Renal pelvis (tissue), 12 donors: Measurements from ENCODE around the gene PSMG2. TPM values are rescaled to one million over a fixed set of nuclear protein-coding genes. Genes with fewer than 3 reads are reported as not detected.

Experiments used
- DNase-seq: peaks from one replicate; pipeline ENCODE4 v3.0.0-alpha.2; 2013
- long read RNA-seq, 16 experiments: transcript quantifications; one replicate each; lab custom pipeline, GENCODE V29; 2026
- polyA plus RNA-seq, 3 donors: library from polyadenylated mRNA; unstranded; fragments of 120-200 nt; gene quantifications; one replicate each; pipeline ENCODE4 v1.2.1, GENCODE V29; 2013; ENCODE audit not compliant: insufficient read length in 3 of 3

The PSMG2 gene
- polyA plus RNA-seq = 10 to 100 TPM; 65.9 to 74.8 (median 67.5) TPM
- long read RNA-seq, donor 1, transcript PSMG2-201 (7 exons, 1,686 nt) = major isoform, 33 of 35 reads
- long read RNA-seq, donor 1, partial matches to known transcripts = 0 of 35 reads
- long read RNA-seq, donor 1, other reads (novel, unspliced or antisense) = 0 of 35 reads
- long read RNA-seq, donor 2, transcript PSMG2-201 (7 exons, 1,686 nt) = major isoform, 54 of 59 reads
- long read RNA-seq, donor 2, partial matches to known transcripts = 0 of 59 reads
- long read RNA-seq, donor 2, other reads (novel, unspliced or antisense) = 0 of 59 reads
- long read RNA-seq, donor 3, transcript PSMG2-201 (7 exons, 1,686 nt) = major isoform, 48 of 56 reads
- long read RNA-seq, donor 3, partial matches to known transcripts = 0 of 56 reads
- long read RNA-seq, donor 3, other reads (novel, unspliced or antisense) = 6 of 56 reads
- long read RNA-seq, donor 4, transcript PSMG2-201 (7 exons, 1,686 nt) = major isoform, 55 of 61 reads
- long read RNA-seq, donor 4, partial matches to known transcripts = 0 of 61 reads
- long read RNA-seq, donor 4, other reads (novel, unspliced or antisense) = 0 of 61 reads
- long read RNA-seq, donor 5, transcript PSMG2-201 (7 exons, 1,686 nt) = major isoform, 27 of 29 reads
- long read RNA-seq, donor 5, partial matches to known transcripts = 0 of 29 reads
- long read RNA-seq, donor 5, other reads (novel, unspliced or antisense) = 0 of 29 reads
- long read RNA-seq, donor 6, transcript PSMG2-201 (7 exons, 1,686 nt) = major isoform, 16 of 18 reads
- long read RNA-seq, donor 6, partial matches to known transcripts = 0 of 18 reads
- long read RNA-seq, donor 6, other reads (novel, unspliced or antisense) = 0 of 18 reads
- long read RNA-seq, donor 7, transcript PSMG2-201 (7 exons, 1,686 nt) = major isoform, 37 of 47 reads
- long read RNA-seq, donor 7, partial matches to known transcripts = 0 of 47 reads
- long read RNA-seq, donor 7, other reads (novel, unspliced or antisense) = 5 of 47 reads
- long read RNA-seq, donor 8, transcript PSMG2-201 (7 exons, 1,686 nt) = major isoform, 26 of 27 reads
- long read RNA-seq, donor 8, partial matches to known transcripts = 0 of 27 reads
- long read RNA-seq, donor 8, other reads (novel, unspliced or antisense) = 0 of 27 reads
- long read RNA-seq, donor 9, transcript PSMG2-201 (7 exons, 1,686 nt) = major isoform, 52 of 56 reads
- long read RNA-seq, donor 9, partial matches to known transcripts = 0 of 56 reads
- long read RNA-seq, donor 9, other reads (novel, unspliced or antisense) = 0 of 56 reads
- long read RNA-seq, donor 10, transcript PSMG2-201 (7 exons, 1,686 nt) = major isoform, 31 of 37 reads
- long read RNA-seq, donor 10, partial matches to known transcripts = 0 of 37 reads
- long read RNA-seq, donor 10, other reads (novel, unspliced or antisense) = 0 of 37 reads
- long read RNA-seq, donor 11, transcript PSMG2-201 (7 exons, 1,686 nt) = major isoform, 27 of 30 reads
- long read RNA-seq, donor 11, partial matches to known transcripts = 0 of 30 reads
- long read RNA-seq, donor 11, other reads (novel, unspliced or antisense) = 0 of 30 reads
- long read RNA-seq, donor 12, transcript PSMG2-201 (7 exons, 1,686 nt) = major isoform, 47 of 55 reads
- long read RNA-seq, donor 12, partial matches to known transcripts = 5 of 55 reads
- long read RNA-seq, donor 12, other reads (novel, unspliced or antisense) = 0 of 55 reads
- long read RNA-seq, donor 13, transcript PSMG2-201 (7 exons, 1,686 nt) = major isoform, 31 of 40 reads
- long read RNA-seq, donor 13, partial matches to known transcripts = 5 of 40 reads
- long read RNA-seq, donor 13, other reads (novel, unspliced or antisense) = 0 of 40 reads
- long read RNA-seq, donor 14 = 0 reads
- long read RNA-seq, donor 15 = 0 reads
- long read RNA-seq, donor 16, transcript PSMG2-201 (7 exons, 1,686 nt) = major isoform, 61 of 68 reads
- long read RNA-seq, donor 16, partial matches to known transcripts = 0 of 68 reads
- long read RNA-seq, donor 16, other reads (novel, unspliced or antisense) = 0 of 68 reads

- peak; percentile 89 for DNase-seq
Measured at GRCh38 chr18:12702221-12703095, at the start of gene PSMG2, which contains the start of gene CEP76. TSS of gene PSMG2 (plus strand) at chr18:12703042. CDS start at chr18:12703108, 66 bp downstream. TSS of gene CEP76 (minus strand) at chr18:12702723. CDS start at chr18:12702548, 175 bp downstream.

GRCh38 chr18:12654971-12655370 lies 47.9 kb upstream of the PSMG2 start:
- no peak for DNase-seq

GRCh38 chr18:12656605-12656937 lies 46.3 kb upstream of the PSMG2 start:
- DNase-seq = peak; percentile 30

- peak; percentile 33 for DNase-seq
Measured at GRCh38 chr18:12656938-12657683, 45.7 kb upstream of the PSMG2 start.

- DNase-seq = peak; percentile 64
Measured at GRCh38 chr18:12657684-12658425, 45.0 kb upstream of the PSMG2 start, which contains the start of gene SPIRE1. TSS of gene SPIRE1 (minus strand) at chr18:12658107. CDS start at chr18:12657866, 241 bp downstream.

- DNase-seq = peak; percentile 38
Measured at GRCh38 chr18:12658426-12659138, 44.3 kb upstream of the PSMG2 start.

GRCh38 chr18:12659904-12660605 lies 42.8 kb upstream of the PSMG2 start:
- DNase-seq = peak; percentile 70

- no peak for DNase-seq
Measured at GRCh38 chr18:12668041-12668440, 34.8 kb upstream of the PSMG2 start.

- DNase-seq = no peak
Measured at GRCh38 chr18:12679183-12679786, 23.6 kb upstream of the PSMG2 start.

- no peak for DNase-seq
Measured at GRCh38 chr18:12686100-12686499, 16.7 kb upstream of the PSMG2 start.

- DNase-seq = no peak
Measured at GRCh38 chr18:12689256-12689850, 13.5 kb upstream of the PSMG2 start.

- no peak for DNase-seq
Measured at GRCh38 chr18:12692206-12692605, 10.6 kb upstream of the PSMG2 start.

- no peak for DNase-seq
Measured at GRCh38 chr18:12694032-12694431, 8.8 kb upstream of the PSMG2 start.

GRCh38 chr18:12699747-12700146 lies 3.1 kb upstream of the PSMG2 start:
- no peak for DNase-seq

GRCh38 chr18:12701161-12701560 lies 1.7 kb upstream of the PSMG2 start:
- DNase-seq = no peak
